NCI-H146 (cell line): ENCODE measurements around the gene AMZ2.
"Not testable (repeated sequence)": the region's sequence is repeated elsewhere in the genome, so short reads cannot be mapped to it uniquely, and the experiment has no call there.

ENCODE experiments used
- DNase-seq: peaks from one replicate; lab custom pipeline; 2025; lab: John Stamatoyannopoulos, UW

The AMZ2 gene, protein sequence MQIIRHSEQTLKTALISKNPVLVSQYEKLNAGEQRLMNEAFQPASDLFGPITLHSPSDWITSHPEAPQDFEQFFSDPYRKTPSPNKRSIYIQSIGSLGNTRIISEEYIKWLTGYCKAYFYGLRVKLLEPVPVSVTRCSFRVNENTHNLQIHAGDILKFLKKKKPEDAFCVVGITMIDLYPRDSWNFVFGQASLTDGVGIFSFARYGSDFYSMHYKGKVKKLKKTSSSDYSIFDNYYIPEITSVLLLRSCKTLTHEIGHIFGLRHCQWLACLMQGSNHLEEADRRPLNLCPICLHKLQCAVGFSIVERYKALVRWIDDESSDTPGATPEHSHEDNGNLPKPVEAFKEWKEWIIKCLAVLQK

DNA sequence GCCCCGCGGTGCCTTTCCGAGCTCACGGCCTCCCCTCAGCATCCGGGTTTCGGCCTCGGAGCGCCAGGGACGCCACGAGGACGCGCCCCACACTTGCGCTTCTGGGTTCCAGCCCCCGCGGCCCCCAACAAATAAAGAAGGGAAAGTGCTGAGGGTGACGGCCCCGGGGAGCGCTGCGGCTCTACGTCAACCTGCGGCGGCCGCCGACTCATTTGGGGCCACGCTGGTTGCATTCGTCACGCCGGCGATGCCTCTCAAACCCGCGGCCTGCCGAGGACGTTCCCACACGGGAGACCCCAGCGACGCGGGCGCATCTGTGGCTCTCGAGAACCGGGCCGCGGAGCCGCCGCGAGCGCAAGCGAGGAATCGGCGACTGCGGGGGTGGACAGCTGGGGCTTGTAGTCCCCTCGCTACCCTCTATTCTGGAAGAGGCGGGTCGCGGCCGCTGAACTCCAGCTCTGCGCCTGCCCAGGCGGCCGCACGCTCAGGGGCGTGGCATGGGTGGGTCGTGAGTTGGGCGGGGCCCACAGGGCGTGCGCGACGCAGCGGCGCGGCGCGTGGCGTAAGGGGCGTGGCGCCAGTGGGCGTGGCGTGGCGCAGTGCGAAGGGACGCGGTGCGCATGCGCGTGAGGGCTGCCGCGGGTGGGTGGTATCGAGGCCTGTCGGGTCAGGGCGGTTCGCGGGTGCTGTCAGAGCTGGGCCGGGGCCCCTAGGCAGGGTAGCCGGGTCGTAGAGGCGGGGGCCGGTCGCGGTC lies at the start of gene AMZ2:
Gene AMZ2 (plus strand): TSS at position 599 of the 754 bp plus-strand sequence. CDS start 2,145 bp downstream, outside the sequence.
- DNase-seq, result peak; percentile 95

DNA sequence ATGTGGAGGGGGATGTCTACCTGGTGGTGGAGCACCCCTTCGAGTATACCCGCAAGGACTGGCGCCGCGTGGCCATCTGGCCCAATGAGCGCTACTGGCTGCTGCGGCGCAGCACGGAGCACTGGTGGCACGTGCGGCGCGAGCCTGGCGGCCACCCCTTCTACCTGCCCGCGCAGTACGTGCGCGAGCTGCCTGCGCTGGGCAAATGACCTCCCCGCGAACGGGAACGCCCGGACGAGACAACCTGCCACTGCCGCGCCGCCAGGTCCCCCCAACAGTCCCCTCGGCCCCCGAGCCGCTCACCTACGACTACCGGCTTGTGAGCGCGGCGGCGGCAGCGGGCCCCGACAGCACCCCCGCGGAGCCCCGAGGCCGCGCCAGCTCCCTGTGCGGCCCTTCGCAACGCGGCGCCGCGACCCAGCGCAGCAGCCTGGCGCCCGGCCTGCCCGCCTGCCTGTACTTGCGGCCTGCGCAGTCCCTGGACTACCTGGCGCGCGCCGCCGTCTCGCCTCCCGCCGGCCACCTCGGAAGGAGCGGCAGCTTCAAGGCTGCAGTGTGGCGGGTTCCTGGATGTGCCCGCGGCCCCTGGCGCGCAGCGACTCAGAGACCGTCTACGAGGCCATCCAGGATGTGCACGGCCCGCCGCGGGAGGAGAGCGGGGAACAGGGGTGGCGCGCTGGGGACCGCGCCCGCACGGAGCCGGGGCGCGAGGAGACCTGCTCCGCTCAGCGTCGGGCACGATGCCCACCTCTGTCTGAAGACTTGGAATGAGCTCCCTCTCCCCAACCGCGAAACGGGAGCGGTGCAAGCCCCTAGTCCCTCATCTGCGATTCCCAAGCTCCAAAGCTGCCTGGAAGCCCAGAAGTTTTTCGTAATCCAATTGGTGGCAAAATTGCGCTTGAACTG lies 48.7 kb upstream of the AMZ2 start:
- peak; percentile 47 for DNase-seq

DNA sequence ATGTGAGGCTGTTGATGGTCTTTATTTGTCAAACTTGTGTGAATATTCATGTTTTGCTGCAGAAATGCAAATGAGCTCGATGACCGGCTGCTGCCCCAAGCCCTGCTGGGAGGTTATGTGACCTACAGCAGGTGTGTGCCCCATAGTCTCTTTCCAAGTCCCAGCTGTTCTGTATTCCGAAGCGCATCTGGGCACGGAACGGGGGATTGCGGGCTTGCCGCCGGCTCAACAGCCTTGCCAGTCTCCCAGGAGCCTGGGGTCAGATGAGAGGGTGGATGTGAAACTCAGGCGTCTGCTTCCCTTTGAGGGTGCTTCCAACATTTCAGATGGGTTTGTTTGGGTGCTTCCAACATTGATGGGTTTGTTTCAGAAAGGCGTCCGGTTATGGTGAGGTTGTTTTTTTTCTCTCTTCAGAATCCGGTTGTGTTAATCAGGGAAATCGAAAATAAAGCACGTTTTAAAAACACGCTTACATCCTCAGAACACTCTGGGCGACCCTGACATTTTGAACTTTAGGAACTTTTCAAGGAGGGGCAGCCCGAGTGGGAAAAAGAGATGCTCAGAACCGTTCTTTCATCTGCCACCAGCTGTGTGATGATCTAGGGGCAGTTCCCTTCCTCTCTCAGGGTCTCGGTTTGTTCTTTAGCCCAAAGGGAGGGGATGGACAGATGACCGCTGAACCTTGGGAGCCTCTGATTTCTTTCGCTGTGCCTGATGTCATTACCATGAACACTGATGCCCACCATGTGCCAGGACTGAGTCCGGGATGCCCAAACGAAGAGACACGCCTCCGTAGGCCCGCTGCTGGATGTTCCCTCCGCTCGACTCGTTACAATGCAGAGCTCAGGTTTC lies 47.8 kb upstream of the AMZ2 start:
- DNase-seq, result peak; percentile 23

DNA sequence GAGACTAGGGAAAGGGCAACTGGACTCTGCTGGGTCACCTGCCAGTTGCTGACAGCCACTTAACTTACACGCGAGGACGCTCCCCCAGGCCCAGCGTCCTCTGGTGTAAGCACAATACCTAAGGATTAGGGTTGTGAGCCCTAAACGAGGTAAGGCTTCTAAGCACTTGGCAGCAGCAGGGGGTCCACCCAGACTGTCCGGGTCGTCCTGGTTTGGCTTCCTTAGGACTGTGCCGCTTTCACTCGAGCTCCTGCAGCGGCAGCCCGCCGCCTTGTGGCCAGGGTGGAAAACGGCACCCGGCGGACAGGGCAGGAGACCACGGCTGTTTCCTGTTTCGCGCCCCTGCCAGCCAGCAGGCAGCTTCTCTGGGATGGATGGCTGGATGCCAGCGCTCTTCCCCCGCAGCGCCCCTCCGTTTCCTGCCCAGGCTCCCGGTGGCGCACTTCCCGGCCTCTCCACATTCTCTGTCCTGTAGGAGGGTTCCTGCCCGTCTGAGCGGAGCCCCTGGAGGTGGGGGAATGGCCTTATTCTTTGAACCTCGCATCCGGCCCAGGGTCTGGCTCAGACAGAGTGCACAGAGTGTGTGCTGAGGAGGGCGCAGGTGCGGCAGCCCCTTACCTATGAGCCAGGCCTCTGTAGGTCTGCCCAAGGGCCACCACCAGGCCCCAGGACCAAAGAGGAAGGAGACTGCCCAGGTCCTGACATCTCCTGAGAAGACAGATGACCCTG lies 47.0 kb upstream of the AMZ2 start:
- peak; percentile 79 for DNase-seq

DNA sequence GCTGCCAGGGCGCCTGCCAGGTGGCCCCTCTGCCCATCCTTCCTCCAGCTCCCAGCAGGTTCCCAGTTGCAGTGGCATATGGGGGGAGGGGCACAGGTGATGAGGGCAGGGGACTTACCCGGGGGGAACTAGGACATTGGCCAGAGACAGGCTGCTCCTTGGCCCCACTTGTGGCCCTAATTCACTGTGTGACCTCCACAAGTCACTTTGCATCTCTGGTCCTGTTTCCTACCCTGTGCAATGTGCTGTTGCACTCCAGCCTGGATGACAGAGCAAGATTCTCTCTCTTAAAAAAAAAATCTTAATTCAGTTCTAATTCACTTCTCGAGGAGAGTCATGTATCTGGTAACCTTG lies 46.4 kb upstream of the AMZ2 start:
- not testable (repeated sequence) for DNase-seq

DNA sequence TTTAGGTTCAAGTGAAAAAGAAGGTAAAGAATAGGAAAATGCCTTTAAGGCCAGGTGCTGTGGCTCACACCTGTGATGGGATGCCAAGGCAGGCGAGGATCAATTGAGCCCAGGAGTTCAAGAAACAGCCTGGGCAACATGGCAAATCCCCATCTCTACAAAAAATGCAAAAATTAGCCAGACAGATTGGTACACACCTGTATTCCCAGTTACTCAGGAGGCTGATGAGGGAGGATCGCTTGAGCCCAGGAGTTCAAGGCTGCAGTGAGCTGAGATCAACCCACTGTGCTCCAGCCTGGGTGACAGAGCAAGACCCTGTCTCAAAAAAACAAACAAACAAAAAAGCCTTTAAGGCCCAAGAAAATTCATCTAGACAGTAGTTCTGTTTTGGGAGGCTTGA lies 45.5 kb upstream of the AMZ2 start:
- DNase-seq, result not testable (repeated sequence)

DNA sequence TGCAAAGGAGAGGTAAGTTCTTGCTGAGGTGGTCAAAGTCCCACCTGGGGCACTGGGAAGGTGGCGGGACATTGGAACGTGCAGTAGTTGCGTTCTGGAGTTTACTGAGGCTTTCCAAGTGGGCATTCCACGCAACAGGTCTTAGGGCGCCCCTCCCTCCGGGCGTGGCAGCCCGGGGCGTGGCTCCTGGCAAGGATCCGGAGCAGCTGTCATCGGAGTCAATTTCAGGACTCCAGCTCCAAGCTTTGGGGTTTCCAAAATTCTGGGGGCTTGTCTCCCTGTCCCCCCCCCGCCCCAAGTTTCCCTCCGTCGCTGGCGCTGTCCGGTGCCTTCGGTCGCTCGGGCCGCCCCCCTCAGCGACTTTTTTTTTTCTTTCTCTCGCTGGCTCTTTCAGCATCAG lies 43.1 kb upstream of the AMZ2 start:
- no peak for DNase-seq

DNA sequence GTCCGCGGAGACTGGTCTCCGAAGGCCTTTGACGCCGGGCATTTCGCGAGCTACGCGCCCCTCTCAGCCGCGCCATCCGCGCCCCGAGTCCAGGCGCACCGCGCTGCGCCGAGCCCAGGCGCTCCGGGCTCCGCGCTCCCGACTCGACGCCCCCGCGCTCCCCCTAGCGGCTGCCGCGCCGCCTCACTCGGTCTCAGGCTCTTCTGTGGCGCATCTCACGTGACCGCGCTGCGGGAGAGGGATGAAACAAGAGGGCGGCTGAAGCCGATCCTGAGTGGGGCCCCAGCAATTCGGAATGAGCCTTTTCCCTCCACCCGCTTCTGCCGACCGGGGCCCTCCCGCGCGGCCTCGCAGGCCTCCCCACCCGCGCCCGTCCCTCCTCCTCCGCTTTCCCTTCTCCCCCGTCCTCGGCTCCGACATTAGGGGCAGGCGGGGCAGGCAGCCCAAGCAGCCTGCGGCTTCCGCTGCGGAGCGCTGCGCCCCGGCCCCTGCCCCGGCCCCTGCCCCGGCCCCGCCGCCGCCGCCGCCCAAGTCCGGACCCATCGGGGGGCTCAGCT lies 42.5 kb upstream of the AMZ2 start:
- DNase-seq, result peak; percentile 84

DNA sequence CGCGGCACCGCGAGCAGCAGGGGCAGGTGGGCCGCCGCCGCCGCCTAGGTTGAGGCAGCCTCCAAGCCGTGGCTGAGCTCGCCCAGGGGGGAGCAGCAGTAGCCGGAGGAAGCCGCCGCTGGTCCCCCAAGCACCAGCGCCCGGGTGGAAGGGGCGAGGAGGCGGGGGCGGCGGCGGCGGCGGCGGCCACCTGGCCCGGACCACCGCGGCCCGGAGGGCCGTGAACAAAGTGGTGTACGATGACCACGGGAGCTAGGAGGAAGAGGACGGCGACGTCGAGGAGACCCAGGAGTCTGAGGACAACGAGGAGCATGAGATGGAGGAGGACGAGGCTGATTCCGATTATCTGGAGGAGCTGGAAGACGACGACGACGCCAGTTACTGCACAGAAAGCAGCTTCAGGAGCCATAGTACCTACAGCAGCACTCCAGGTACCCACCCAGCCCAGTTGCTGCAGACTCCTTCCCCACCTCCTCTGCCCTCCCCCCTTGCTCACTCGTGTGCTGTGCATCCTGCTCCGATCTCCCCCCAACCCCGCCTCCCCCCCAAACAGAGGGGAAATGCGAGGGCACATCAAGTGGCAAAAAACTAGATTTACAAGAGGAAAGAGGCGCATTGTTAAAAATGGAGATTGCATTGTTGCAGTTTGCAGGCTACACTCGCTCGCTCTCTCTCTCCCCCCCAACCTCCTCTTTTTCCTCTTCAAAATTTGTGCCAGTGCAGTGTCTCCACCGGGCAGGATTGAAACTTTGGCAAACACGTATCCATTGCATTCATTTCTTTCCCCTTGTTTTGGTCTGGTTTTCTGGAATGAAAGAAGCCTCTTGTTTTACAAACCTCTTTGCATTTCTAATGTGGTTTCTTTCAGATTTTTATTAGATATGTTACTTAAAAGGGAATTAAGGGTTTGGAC lies 41.8 kb upstream of the AMZ2 start:
- peak; percentile 69 for DNase-seq

DNA sequence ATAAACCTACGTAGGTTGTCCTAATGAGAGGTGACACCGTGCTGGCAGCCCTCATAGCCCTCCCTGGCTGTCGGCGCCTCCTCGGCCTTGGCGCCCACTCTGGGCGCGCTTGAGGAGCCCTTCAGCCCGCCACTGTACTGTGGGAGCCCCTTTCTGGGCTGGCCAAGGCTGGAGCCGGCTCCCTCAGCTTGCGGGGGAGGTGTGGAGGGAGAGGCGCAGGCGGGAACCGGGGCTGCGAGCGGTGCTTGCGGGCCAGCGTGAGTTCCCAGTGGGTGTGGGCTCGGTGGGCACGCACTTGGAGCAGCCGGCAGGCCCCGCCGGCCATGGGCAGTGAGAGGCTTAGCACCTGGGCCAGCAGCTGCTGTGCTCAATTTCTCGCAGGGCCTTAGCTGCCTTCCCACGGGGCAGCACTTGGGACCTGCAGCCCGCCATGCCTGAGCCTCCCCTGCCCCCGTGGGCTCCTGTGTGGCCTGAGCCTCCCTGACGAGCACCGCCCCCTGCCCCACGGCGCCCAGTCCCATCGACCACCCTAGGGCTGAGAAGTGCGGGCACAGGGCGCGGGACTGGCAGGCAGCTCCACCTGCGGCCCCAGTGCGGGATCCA lies 40.1 kb upstream of the AMZ2 start:
- no peak for DNase-seq

DNA sequence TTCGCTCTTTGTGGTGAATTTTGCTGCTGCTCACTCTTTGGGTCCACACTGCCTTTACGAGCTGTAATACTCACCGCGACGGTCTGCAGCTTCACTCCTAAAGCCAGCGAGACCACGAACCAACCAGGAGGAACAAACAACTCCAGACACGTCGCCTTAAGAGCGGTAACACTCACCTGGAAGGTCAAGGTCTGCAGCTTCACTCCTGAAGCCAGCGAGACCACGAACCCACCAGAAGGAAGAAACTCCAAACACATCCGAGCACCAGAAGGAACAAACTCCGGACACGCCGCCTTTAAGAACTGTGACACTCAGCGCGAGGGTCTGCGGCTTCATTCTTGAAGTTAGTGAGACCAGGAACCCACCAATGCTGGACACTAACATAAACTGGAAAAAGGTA lies 39.2 kb upstream of the AMZ2 start:
- not testable (repeated sequence) for DNase-seq

DNA sequence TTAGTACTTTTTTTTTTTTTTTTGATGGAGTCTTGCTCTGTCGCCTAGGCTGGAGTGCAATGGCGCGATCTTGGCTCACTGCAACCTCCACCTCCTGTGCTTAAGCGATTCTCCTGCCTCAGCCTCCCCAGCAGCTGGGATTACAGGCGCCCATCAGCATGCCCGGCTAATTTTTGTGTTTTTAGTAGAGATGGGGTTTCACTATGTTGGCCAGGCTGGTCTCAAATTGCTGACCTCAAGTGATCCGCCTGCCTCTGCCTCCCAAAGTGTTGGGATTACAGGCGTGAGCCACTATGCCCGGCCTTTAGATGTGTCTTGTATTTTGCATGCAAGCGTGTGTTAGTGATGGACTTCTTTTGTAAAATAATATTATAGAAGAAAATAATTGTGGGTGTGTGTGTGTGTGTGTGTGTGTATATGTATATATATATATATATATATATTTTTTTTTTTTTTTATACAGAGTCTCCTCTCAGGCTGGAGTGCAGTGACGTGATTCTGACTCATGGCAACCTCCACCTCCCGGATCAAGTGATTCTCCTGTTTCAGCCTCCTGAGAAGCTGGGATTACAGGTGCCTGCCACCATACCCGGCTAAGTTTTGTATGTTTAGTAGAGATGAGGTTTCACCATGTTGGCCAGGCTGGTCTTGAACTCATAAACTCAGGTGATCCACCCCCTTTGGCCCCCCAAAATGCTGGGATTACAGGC lies 38.5 kb upstream of the AMZ2 start:
- DNase-seq, result not testable (repeated sequence)

DNA sequence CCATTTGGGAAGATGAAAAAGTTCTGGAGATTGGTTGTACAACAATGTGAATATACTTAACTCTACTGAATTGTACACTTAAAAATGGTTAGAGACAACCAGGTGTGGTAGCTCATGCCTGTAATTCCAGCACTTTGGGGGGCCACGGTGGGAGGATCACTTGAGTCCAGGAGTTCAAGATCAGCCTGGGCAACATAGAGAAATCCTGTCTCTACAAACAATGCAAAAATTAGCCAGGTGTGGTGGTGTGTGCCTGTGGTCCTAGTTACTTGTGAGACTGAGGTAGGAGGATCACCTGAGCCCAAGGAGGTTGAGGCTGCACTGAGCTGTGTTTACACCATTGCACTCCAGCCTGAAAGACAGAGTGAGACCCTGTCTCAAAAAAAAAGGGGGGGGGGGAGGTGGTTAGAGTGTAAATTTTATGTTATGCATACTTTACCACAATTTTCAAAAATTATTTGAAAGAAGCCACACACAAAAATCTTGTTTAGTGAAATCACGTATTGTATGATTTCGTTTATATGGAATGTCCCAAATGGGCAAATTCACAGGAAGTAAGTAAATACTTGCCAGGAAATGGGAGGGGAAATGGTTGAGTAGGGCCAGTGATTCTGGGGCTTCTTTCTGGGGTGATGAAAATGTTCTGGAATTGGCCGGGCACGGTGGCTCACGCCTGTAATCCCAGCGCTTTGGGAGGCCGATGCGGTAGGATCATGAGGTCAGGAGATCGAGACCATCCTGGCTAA lies 37.1 kb upstream of the AMZ2 start:
- DNase-seq, result no peak

DNA sequence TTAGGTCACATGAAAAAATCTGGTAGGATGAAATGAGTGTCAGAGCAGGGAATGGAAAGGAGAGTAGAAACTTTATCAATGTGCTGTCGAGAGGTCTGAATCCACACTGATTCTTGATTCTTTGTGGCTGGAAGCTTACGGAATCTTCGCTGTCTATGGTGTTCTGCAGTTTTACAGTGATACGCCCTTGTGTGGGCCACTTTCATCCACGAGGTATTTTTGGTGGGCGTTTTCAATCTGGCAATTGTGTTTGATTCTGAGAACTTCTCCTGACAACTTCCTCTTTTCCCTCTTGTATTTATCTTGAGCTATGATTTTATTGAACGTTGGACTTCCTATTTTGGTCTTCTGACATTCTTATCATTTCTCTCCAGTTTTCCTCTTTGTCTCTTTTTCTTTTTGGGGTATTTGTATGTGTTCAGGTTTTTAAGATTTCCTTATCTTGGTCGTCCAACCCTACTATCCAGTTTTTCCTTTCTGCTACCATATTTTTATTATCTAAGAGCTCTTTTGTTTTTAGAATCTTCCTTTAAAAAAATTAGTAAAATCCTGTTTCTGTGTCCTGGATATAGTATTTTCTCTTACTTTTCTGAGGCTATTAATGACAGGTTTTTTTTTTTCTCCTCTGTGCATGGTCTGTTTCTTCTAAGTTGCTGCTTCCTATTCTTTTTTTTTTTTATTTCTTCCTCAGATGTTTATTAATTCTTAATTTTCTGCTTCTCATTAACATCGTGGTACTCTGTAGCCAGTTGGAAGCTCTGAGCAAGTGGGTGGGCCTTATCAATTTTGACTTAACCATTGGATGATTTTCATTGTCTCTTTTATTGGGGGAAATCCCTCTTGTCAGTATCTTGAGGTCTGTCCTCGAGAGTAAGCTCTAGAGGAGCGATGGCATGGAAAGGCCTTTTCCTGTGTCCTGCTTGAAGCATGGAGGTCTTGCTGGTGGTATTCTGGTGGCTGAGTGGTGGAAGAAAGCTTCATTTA lies 34.1 kb upstream of the AMZ2 start:
- DNase-seq, result not testable (repeated sequence)

DNA sequence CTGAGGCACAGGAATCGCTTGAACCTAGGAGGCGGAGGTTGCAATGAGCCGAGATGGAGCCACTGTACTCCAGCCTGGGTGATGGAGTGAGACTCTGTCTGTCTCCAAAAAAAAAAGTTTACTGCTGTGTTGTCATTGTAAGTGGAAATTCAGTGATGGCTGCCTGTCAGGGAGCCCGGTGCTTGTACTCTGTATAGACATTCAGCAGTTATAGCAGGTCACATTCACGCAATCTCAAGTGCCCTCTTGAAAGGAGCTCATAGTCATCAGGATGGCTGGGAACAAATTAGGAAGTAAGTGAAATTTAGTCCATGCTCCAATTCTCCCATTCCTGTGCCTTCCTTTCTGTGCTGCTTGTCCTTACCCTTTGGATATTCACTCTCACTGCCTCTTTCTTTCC lies 32.4 kb upstream of the AMZ2 start:
- not testable (repeated sequence) for DNase-seq

DNA sequence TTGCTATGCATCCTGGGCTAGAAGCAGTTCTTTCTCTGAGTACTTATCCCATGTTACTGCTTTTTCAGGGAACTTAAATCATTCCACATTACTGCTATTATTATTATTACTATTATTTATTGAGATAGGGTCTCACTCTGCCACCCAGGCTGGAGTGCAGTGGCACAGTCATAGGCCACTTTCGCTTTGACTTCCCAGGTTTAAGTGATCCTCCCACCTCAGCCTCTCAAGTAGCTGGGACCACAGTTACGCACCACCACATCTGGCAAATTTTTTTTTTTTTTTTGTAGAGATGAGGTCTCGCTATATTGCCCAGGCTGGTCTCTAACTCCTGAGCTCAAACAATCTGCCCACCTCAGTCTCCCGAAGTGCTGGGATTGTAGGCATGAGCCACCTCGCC lies 28.4 kb upstream of the AMZ2 start:
- DNase-seq, result not testable (repeated sequence)
